CD14-positive monocyte (primary cell): Measurements from ENCODE around the gene TKTL1. TPM values are rescaled to one million over a fixed set of nuclear protein-coding genes. Genes with fewer than 3 reads are reported as not detected.

Experiments used
- DNase-seq, 3 donors: peaks; one replicate each; pipeline ENCODE4 v3.0.0-alpha.2; 2011 to 2022
- H2AFZ ChIP-seq: 2 replicates; pipeline ENCODE4 v1.6.0; 2012; ENCODE audit warnings: mild to moderate bottlenecking, low read depth, low read length, inconsistent platforms; ENCODE audit not compliant: insufficient read depth, poor library complexity, severe bottlenecking
- H3K27ac ChIP-seq, 2 donors: 1 replicate in 1 of 2; 2 replicates in 1 of 2; pipeline ENCODE4 v1.5.1; 2012 to 2013; ENCODE audit warnings: low read length in 2 of 2, control low read depth in 1 of 2, inconsistent platforms in 1 of 2, low read depth in 1 of 2, mild to moderate bottlenecking in 1 of 2
- H3K27me3 ChIP-seq, 2 donors: one replicate each; pipeline versions ENCODE4 v1.6.0 to v1.6.1; 2011 to 2013; ENCODE audit warnings: low read length in 2 of 2; ENCODE audit not compliant: control insufficient read depth in 2 of 2, insufficient read depth in 2 of 2
- H3K36me3 ChIP-seq, 2 donors: replicated peaks in 1 of 2; 1 replicate in 1 of 2; 2 replicates in 1 of 2; pipeline versions ENCODE4 v1.5.1 to v1.6.1; 2012 to 2013; ENCODE audit warnings: low read length in 2 of 2, control low read depth in 1 of 2, inconsistent platforms in 1 of 2, mild to moderate bottlenecking in 1 of 2; ENCODE audit not compliant: insufficient read depth in 2 of 2, control insufficient read depth in 1 of 2
- H3K4me1 ChIP-seq, 2 donors: 1 replicate in 1 of 2; 2 replicates in 1 of 2; pipeline versions ENCODE4 v1.5.1 to v1.6.1; 2012 to 2013; ENCODE audit warnings: low read length in 2 of 2, control low read depth in 1 of 2, inconsistent platforms in 1 of 2, mild to moderate bottlenecking in 1 of 2, moderate library complexity in 1 of 2; ENCODE audit not compliant: insufficient read depth in 2 of 2, control insufficient read depth in 1 of 2
- H3K4me2 ChIP-seq: replicated peaks from 2 replicates; pipeline ENCODE3; 2012; ENCODE audit warnings: low read length, moderate library complexity, mild to moderate bottlenecking; ENCODE audit not compliant: poor library complexity, severe bottlenecking; ENCODE audit errors: extremely low read depth
- H3K4me3 ChIP-seq, 3 experiments: fragments of 200-600 bp in 1 of 3; sonication (generic) in 1 of 3; replicated peaks in 1 of 3; 1 replicate in 2 of 3; 2 replicates in 1 of 3; pipeline ENCODE4 v1.5.1; 2011 to 2013; ENCODE audit warnings: low read length in 3 of 3, mild to moderate bottlenecking in 3 of 3, control low read depth in 2 of 3, low read depth in 2 of 3, inconsistent platforms in 1 of 3, moderate library complexity in 1 of 3
- H3K79me2 ChIP-seq: 2 replicates; pipeline ENCODE4 v1.6.0; 2012; ENCODE audit warnings: mild to moderate bottlenecking, control low read depth, inconsistent platforms, low read length, moderate library complexity; ENCODE audit not compliant: insufficient read depth
- H3K9ac ChIP-seq: 2 replicates; pipeline ENCODE4 v1.6.0; 2017; ENCODE audit warnings: low read length, mild to moderate bottlenecking; ENCODE audit not compliant: insufficient read depth, poor library complexity, severe bottlenecking
- H3K9me3 ChIP-seq, 2 donors: replicated peaks in 1 of 2; 1 replicate in 1 of 2; 2 replicates in 1 of 2; pipeline versions ENCODE4 v1.5.1 to v1.6.1; 2012 to 2013; ENCODE audit warnings: low read length in 2 of 2, control low read depth in 1 of 2; ENCODE audit not compliant: control insufficient read depth in 1 of 2, insufficient read depth in 1 of 2
- H4K20me1 ChIP-seq: 2 replicates; pipeline ENCODE4 v1.6.0; 2012; ENCODE audit warnings: mild to moderate bottlenecking, low read length, control low read depth, moderate library complexity; ENCODE audit not compliant: insufficient read depth
- H3K27ac Mint-ChIP-seq, 7 donors: one replicate each; pipeline ENCODE4 v1.8.0; 2020; ENCODE audit warnings: mild to moderate bottlenecking in 7 of 7, mixed read lengths in 7 of 7, moderate library complexity in 6 of 7, inconsistent platforms in 2 of 7
- H3K27me3 Mint-ChIP-seq, 3 donors: one replicate each; pipeline ENCODE4 v1.8.0; 2021 to 2022; ENCODE audit warnings: low read depth in 3 of 3, mild to moderate bottlenecking in 3 of 3, mixed read lengths in 3 of 3, moderate library complexity in 3 of 3, inconsistent platforms in 1 of 3
- H3K36me3 Mint-ChIP-seq, 2 donors: one replicate each; pipeline ENCODE4 v1.8.0; 2020; ENCODE audit warnings: mixed read lengths in 2 of 2, inconsistent platforms in 1 of 2, mild to moderate bottlenecking in 1 of 2
- H3K4me1 Mint-ChIP-seq: one replicate; pipeline ENCODE4 v1.8.0; 2020; ENCODE audit warnings: mild to moderate bottlenecking, mixed read lengths
- H3K4me3 Mint-ChIP-seq, 2 donors: one replicate each; pipeline ENCODE4 v1.8.0; 2020; ENCODE audit warnings: mild to moderate bottlenecking in 2 of 2, mixed read lengths in 2 of 2, moderate library complexity in 1 of 2
- H3K9me3 Mint-ChIP-seq, 7 donors: one replicate each; pipeline ENCODE4 v1.8.0; 2020 to 2022; ENCODE audit warnings: mixed read lengths in 7 of 7, mild to moderate bottlenecking in 6 of 7, moderate library complexity in 6 of 7, inconsistent platforms in 2 of 7
- WGBS: methylation state at CpG from one replicate; pipeline ENCODE4 v1.1.5; 2013; ENCODE audit warnings: missing lambda C conversion rate; ENCODE audit not compliant: insufficient coverage; 5-methylcytosine and 5-hydroxymethylcytosine counted together
- intact Hi-C, 2 donors: fragments of 100-400 bp; cut with micrococcal nuclease; formaldehyde crosslinking; loops; one replicate each; pipeline versions ENCODE4 v1.15.0 to v1.15.1; 2023
- polyA plus RNA-seq, 3 donors: library from polyadenylated mRNA; depleted of rRNA in 1 of 3; unstranded in 2 of 3; stranded (reverse) in 1 of 3; fragments of 300-500 nt in 2 of 3; fragments of >200 nt in 1 of 3; fragmentation: Illumina TruSeq in 2 of 3; gene quantifications; 1 replicate in 2 of 3; 2 replicates in 1 of 3; pipeline ENCODE4 v1.2.3, GENCODE V29; 2012 to 2021
- TF ChIP-seq, protein P1 (sequence below): fragments of 200-600 bp; IDR thresholded peaks from one replicate; pipeline ENCODE4 v1.8.0; 2022; ENCODE audit warnings: antibody characterized with exemption, mild to moderate bottlenecking

Gene TKTL1
- polyA plus RNA-seq, 3 donors, result 0.20 to 1.3 (median 0.60) TPM

- peaks cover 0 to 24% (median 0%) of the 10 kb centered on the region in 3 donors for H3K27me3 Mint-ChIP-seq
- no peaks in the 10 kb centered on the region for H3K36me3 ChIP-seq
- no peaks in the 10 kb centered on the region for H4K20me1 ChIP-seq
- peak overlapping the region in 5 of 7 donors; percentile 66 to 86 (median 70) for H3K27ac Mint-ChIP-seq
- no peak overlapping the region for H2AFZ ChIP-seq
- H3K4me2 ChIP-seq, result no peak overlapping the region
- no peaks in the 10 kb centered on the region for H3K27me3 ChIP-seq
- H3K36me3 Mint-ChIP-seq, result peaks cover 0 to 2% of the 10 kb centered on the region in 2 donors
- H3K4me3 Mint-ChIP-seq, result no peak overlapping the region
- H3K27ac ChIP-seq, result no peak overlapping the region
- H3K4me1 ChIP-seq, result peaks cover 19 to 23% of the 10 kb centered on the region in 2 donors
- intact Hi-C loops, result no loop called here
- peaks cover 35% of the 10 kb centered on the region for H3K4me1 Mint-ChIP-seq
- no peak overlapping the region for H3K9ac ChIP-seq
- no peak for DNase-seq
- WGBS, result no CpG with 5 or more reads among the region's 5 CpGs
- H3K79me2 ChIP-seq, result no peaks in the 10 kb centered on the region
- H3K4me3 ChIP-seq, result no peak overlapping the region
- no peaks in the 10 kb centered on the region for H3K9me3 Mint-ChIP-seq
- TF ChIP-seq, protein P1, sequence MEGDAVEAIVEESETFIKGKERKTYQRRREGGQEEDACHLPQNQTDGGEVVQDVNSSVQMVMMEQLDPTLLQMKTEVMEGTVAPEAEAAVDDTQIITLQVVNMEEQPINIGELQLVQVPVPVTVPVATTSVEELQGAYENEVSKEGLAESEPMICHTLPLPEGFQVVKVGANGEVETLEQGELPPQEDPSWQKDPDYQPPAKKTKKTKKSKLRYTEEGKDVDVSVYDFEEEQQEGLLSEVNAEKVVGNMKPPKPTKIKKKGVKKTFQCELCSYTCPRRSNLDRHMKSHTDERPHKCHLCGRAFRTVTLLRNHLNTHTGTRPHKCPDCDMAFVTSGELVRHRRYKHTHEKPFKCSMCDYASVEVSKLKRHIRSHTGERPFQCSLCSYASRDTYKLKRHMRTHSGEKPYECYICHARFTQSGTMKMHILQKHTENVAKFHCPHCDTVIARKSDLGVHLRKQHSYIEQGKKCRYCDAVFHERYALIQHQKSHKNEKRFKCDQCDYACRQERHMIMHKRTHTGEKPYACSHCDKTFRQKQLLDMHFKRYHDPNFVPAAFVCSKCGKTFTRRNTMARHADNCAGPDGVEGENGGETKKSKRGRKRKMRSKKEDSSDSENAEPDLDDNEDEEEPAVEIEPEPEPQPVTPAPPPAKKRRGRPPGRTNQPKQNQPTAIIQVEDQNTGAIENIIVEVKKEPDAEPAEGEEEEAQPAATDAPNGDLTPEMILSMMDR, result no peak
- no peaks in the 10 kb centered on the region for H3K9me3 ChIP-seq
Observed at GRCh38 chrX:154313147-154313546, 17.6 kb downstream of the TKTL1 start.

- H3K27ac Mint-ChIP-seq, result no peak overlapping the region
Observed at GRCh38 chrX:154315416-154315815, 19.8 kb downstream of the TKTL1 start.

More at GRCh38 chrX:154315416-154315815, 19.8 kb downstream of the TKTL1 start:
- Histone ChIP-seq H3K9ac (no peak overlapping the region), H3K4me3 (no peak overlapping the region), H3K9me3 (no peaks in the 10 kb centered on the region), H3K36me3 (no peaks in the 10 kb centered on the region), H4K20me1 (no peaks in the 10 kb centered on the region), H3K4me2 (no peak overlapping the region), H3K79me2 (no peaks in the 10 kb centered on the region), H3K27ac (no peak overlapping the region), H3K4me1 (peaks cover 7 to 14% of the 10 kb centered on the region in 2 donors), H2AFZ (no peak overlapping the region), H3K27me3 (no peaks in the 10 kb centered on the region)
- WGBS, result 95% methylated on average over 3 of the region's 3 CpGs
- intact Hi-C loops, result no loop called here
- Mint-ChIP-seq H3K4me1 (peaks cover 19% of the 10 kb centered on the region), H3K9me3 (no peaks in the 10 kb centered on the region), H3K27me3 (peaks cover 0 to 25% (median 2%) of the 10 kb centered on the region in 3 donors), H3K4me3 (no peak overlapping the region), H3K36me3 (peaks cover 0 to 2% of the 10 kb centered on the region in 2 donors)
- DNase-seq, result no peak
- TF ChIP-seq, protein P1, result no peak
